Transverse colon (tissue), 4 donors: ENCODE data around the gene VSIG2. TPM values are rescaled to one million over a fixed set of nuclear protein-coding genes. Genes with fewer than 3 reads are reported as not detected.

ENCODE experiments used
- DNase-seq: peaks from one replicate; pipeline ENCODE4 v3.0.0-alpha.2; 2019
- H3K27ac ChIP-seq, 4 donors: fragments of 200-600 bp; sonication (generic); 2 replicates each; pipeline ENCODE4 v1.5.1; 2016 to 2018; ENCODE audit warnings: inconsistent platforms in 4 of 4
- H3K27me3 ChIP-seq: fragments of 200-600 bp; sonication (generic); 2 replicates; pipeline ENCODE4 v1.5.1; 2017; ENCODE audit warnings: inconsistent platforms
- H3K36me3 ChIP-seq, 4 donors: fragments of 200-600 bp; sonication (generic); 2 replicates each; pipeline ENCODE4 v1.5.1; 2017 to 2019; ENCODE audit warnings: inconsistent platforms in 4 of 4
- H3K4me1 ChIP-seq, 4 donors: fragments of 200-600 bp; sonication (generic); 2 replicates each; pipeline ENCODE4 v1.5.1; 2017 to 2020; ENCODE audit warnings: inconsistent platforms in 4 of 4
- H3K4me3 ChIP-seq, 4 donors: fragments of 200-600 bp; sonication (generic); 1 replicate in 1 of 4; 2 replicates in 3 of 4; pipeline versions ENCODE4 v1.5.1 to v1.6.1; 2017 to 2019; ENCODE audit warnings: inconsistent platforms in 4 of 4
- H3K9me3 ChIP-seq, 2 donors: fragments of 200-600 bp; sonication (generic); 2 replicates each; pipeline ENCODE4 v1.5.1; 2017 to 2019; ENCODE audit warnings: inconsistent platforms in 2 of 2
- CTCF ChIP-seq, 5 experiments: fragments of 200-600 bp in 3 of 5; fragments of 450-650 bp in 2 of 5; sonication (generic) in 3 of 5; IDR thresholded peaks; 1 replicate in 2 of 5; 2 replicates in 3 of 5; pipeline ENCODE4 v1.5.1; 2016 to 2017; ENCODE audit warnings: antibody characterized with exemption in 5 of 5, inconsistent platforms in 3 of 5, mild to moderate bottlenecking in 2 of 5, moderate library complexity in 1 of 5
- EP300 ChIP-seq: sonication (generic); formaldehyde crosslinking; IDR thresholded peaks from one replicate; pipeline ENCODE4 v1.6.1; 2017; ENCODE audit warnings: antibody characterized with exemption, low read depth
- POLR2A ChIP-seq: fragments of 450-650 bp; IDR thresholded peaks from one replicate; pipeline ENCODE4 v1.6.1; 2016; ENCODE audit warnings: antibody characterized with exemption, mild to moderate bottlenecking, moderate library complexity
- POLR2AphosphoS5 ChIP-seq, 3 donors: sonication (generic); formaldehyde crosslinking; IDR thresholded peaks; one replicate each; pipeline ENCODE4 v1.6.1; 2016; ENCODE audit warnings: antibody characterized with exemption in 3 of 3
- WGBS, 2 donors: methylation state at CpG; one replicate each; pipeline ENCODE4 v1.1.5; 2018; ENCODE audit warnings: low coverage in 1 of 2; 5-methylcytosine and 5-hydroxymethylcytosine counted together
- in situ Hi-C, 4 donors: fragments of 200-750 bp; cut with MboI; loops; one replicate each; pipeline versions ENCODE4 v1.15.0 to v1.15.1; 2017; ENCODE audit warnings: low sequenced_read_pairs in 3 of 4, low pct_ligation_motif_present in 1 of 4, low pct_unique_long_range_greater_than_20kb in 1 of 4
- intact Hi-C: fragments of 100-400 bp; cut with DNase I; formaldehyde crosslinking; loops from one replicate; pipeline ENCODE4 v1.15.1; 2023; ENCODE audit warnings: low total_unique reads
- total RNA-seq, 4 donors: library from RNA; depleted of rRNA; stranded (reverse); fragments of >200 nt; gene quantifications; one replicate each; pipeline ENCODE4 v1.1.0, GENCODE V29; 2016

Gene VSIG2
- total RNA-seq, 4 donors from 2014 or later = 91.3 to 160 (median 108) TPM

DNA sequence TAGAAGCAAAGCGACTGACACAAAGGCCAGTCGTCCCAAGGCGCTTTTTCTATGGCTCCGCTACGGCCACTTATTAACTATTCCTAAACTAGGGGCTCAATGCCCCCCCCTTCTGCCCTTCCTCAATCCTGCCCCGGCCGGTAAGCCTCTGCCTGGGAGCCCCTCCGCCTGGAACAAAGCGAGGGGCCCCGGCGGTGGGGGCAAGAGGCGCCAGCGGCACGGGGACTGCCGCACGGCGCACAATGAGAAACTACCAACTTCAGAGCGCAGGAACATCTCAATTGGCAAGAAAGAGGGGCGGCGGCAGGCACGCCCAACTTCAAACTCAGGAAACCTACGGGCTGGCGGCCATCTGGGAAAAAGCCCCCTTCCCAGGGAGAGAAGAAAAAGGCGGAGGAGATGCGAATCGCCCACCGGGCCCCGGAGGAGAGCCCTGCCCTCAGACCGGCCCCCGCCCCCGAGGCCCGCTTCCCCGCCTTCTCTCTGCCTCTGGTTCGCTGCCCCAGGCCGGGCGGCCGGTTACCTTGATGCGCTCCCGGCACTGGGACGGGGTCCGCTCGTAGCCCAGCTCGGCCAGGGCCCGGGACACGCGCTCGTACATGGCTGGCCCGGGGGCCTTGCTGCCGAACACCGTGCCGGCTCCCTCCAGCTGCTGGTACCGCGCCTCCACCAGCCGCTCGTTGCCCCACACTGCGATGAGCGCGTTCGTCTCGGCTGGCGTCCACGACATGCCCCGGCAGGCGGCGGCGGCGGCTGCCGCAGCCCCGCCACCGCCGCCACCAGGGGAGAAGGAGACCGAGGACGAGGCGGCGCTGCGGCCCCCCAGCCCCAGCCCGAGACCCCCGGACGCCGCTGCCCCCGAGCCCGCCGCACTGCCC lies 47.5 kb upstream of the VSIG2 start:
- Histone ChIP-seq H3K27me3 (no peaks in the 10 kb centered on the region), H3K9me3 (no peaks in the 10 kb centered on the region), H3K27ac (peak overlapping the region; percentile 94 to 98 (median 96)), H3K36me3 (no peaks in the 10 kb centered on the region), H3K4me3 (peak overlapping the region; percentile 84 to 97 (median 90)), H3K4me1 (peaks cover 5 to 31% (median 20%) of the 10 kb centered on the region in 4 donors)
- peak; percentile 41 for DNase-seq
- WGBS, 2 donors = 0% methylated on average over 41 of the region's 83 CpGs; no CpG with 5 or more reads in 1 of the 2 donors
- intact Hi-C loops (loop anchor here (5.0 kb wide), 1 partner anchor 698 kb away; the partner anchor contains the start of gene FEZ1), in situ Hi-C loops (no loop called here)
- TF ChIP-seq CTCF (IDR thresholded peaks at IDR 0.05) (peak in 1 of 5 experiments; percentile 3), POLR2AphosphoS5 (IDR thresholded peaks at IDR 0.05) (no peak), EP300 (no peak), POLR2A (no peak)

- Histone ChIP-seq H3K36me3 (no peaks in the 10 kb centered on the region), H3K27ac (peak overlapping the region; percentile 94 to 98 (median 96)), H3K4me3 (peak overlapping the region; percentile 84 to 97 (median 90)), H3K9me3 (no peaks in the 10 kb centered on the region), H3K27me3 (no peaks in the 10 kb centered on the region), H3K4me1 (peaks cover 5 to 31% (median 20%) of the 10 kb centered on the region in 4 donors)
- TF ChIP-seq POLR2AphosphoS5 (IDR thresholded peaks at IDR 0.05) (no peak), EP300 (no peak), CTCF (IDR thresholded peaks at IDR 0.05) (no peak), POLR2A (no peak)
- in situ Hi-C loops = no loop called here
- WGBS, 2 donors = 4 to 14% methylated on average over 4 to 8 of the region's 8 CpGs
- intact Hi-C loops = loop anchor here (5.0 kb wide), 1 partner anchor 698 kb away; the partner anchor contains the start of gene FEZ1
- peak; percentile 11 for DNase-seq
Observed at GRCh38 chr11:124798991-124799347, 46.9 kb upstream of the VSIG2 start.

DNA sequence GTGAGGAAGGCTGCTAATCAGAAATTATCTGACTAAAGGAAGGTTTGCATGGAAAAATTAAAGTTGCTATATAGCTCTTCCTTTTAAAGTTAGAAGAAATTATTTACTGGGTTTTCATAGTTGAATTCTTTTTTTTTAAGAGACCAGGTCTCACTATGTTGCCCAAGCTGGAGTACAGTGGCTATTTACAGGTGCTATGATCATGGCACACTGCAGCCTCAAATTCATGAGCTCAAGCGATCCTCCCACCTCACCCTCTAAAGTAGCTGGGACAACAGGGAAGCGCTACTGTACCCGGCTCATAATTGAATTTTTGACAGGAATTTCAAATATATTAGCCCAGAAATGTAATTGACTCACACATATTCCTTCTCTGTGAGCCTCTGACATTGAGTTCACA lies 44.3 kb upstream of the VSIG2 start:
- no peaks in the 10 kb centered on the region for H3K27me3 ChIP-seq
- H3K9me3 ChIP-seq = no peaks in the 10 kb centered on the region
- DNase-seq = no peak
- H3K27ac ChIP-seq = no peak overlapping the region
- peaks cover 5 to 30% (median 20%) of the 10 kb centered on the region in 4 donors for H3K4me1 ChIP-seq
- H3K4me3 ChIP-seq = no peak overlapping the region
- 90 to 100% methylated on average over 3 of the region's 3 CpGs for WGBS, 2 donors
- intact Hi-C loops = loop anchor here (5.0 kb wide), 1 partner anchor 701 kb away; the partner anchor contains the start of gene FEZ1
- TF ChIP-seq CTCF (IDR thresholded peaks at IDR 0.05) (no peak), POLR2AphosphoS5 (IDR thresholded peaks at IDR 0.05) (no peak), EP300 (no peak), POLR2A (no peak)
- in situ Hi-C loops = no loop called here
- no peaks in the 10 kb centered on the region for H3K36me3 ChIP-seq

DNA sequence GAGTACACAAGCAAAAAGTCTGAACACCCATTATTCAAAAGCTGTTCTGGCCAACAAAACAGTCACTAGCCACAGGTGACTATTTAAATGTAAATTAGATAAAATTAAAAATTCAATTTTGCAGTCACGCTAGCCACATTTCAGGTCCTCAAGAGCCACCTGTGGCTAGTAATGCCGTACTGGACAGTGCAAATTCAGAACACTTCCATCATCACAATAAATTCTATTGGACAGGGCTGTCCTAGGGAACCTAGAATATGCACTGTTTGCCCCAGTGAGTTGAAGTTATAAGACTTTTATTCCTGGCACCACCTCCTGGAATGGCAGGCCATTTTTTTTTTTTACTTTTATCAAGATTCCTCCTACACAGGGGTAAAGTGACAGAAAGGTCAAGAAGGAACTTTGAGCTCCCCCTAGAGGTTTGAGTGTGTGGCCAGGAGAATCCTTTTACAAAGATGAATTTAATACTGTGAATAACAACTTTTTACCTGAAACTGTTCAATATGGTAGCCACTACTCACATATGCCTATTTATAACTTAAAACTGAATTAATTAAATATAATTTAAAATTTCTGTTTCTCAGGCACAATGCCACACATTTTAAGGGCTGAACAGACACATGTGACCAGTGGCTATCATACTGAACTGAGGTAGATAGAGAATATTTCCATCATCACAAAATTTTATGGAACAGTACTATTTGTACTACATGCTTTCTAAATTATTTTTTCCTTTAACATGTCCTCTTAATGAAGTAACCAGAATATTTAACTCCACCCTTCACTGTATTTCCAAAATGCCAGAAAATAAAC lies 41.6 kb upstream of the VSIG2 start:
- H3K36me3 ChIP-seq = no peaks in the 10 kb centered on the region
- WGBS, 2 donors = 83 to 86% methylated on average over 2 of the region's 2 CpGs
- no peaks in the 10 kb centered on the region for H3K9me3 ChIP-seq
- TF ChIP-seq CTCF (IDR thresholded peaks at IDR 0.05) (peak; percentile 42 to 70 (median 65)), POLR2A (no peak)
- DNase-seq = peak; percentile 16
- intact Hi-C loops = no loop called here
- H3K27me3 ChIP-seq = no peaks in the 10 kb centered on the region
- peaks cover 3 to 19% (median 6%) of the 10 kb centered on the region in 4 donors for H3K4me1 ChIP-seq
- H3K4me3 ChIP-seq = no peak overlapping the region
- no peak overlapping the region for H3K27ac ChIP-seq
- in situ Hi-C loops = no loop called here
